Dermis blood vessel endothelial cell (primary cell): ENCODE data around the gene CXADR. TPM values are rescaled to one million over a fixed set of nuclear protein-coding genes. Genes with fewer than 3 reads are reported as not detected.

Source experiments
- DNase-seq: peaks from one replicate; pipeline ENCODE4 v3.0.0; 2010
- total RNA-seq: library from RNA; depleted of rRNA; stranded (reverse); fragments of >200 nt; gene quantifications from 2 replicates; pipeline ENCODE4 v1.2.3, GENCODE V29; 2014

Gene CXADR
- total RNA-seq, 1 donor from 2014 or later = 66.5 TPM

DNA sequence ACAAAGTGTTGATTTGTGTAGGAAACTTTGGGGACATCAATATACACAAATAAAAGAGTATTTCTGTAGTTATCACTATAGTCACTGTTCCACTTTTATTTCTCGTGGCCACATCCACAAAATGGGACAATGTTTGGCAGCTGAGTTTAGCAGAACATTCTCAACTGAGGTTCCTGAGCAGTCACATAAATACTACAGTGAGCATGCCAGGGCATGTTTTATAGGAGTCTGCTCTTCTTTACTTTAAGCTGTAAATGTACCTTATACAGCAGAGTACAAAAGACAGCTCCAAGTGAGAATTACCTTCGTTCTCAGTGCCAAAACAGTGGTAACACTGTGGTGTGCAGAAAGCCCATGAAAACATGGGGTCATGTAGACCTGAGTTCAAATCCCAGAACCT is 94.8 kb downstream of the CXADR start:
- no peak for DNase-seq

DNA sequence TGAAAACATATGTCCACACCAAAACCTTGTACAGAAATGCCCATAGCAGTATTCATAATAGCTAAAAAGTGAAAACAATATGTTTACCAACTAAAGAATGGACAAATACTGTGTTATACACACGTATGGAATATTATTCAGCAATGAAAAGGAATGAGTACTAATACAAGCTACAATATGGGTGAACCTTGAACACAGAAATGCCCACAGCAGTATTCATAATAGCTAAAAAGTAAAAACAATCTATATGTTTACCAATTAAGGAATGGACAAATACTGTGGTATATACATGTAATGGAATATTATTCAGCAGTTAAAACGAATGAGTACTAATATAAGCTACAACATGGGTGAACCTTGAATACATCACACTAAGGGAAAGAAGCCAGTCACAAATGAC is 96.8 kb downstream of the CXADR start:
- DNase-seq = no peak

DNA sequence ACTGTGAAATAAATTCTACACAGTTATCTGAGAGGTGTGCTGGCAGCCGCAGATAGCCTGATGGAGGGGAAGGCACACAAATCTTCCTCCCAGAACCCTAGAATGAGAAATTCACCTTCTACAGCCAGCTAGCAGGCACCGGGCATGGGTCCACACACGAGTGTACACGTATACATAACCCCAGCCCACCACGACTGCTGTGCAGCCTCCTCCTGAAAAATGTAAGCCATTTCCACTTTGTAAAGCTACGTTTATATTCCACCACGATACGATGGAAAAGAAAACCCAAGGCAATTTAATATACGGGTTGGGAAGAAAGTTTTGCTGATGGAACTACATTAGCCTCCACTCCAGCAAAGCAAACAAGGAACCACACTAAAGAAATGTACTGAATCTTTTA is 98.1 kb downstream of the CXADR start:
- DNase-seq = peak; percentile 40

DNA sequence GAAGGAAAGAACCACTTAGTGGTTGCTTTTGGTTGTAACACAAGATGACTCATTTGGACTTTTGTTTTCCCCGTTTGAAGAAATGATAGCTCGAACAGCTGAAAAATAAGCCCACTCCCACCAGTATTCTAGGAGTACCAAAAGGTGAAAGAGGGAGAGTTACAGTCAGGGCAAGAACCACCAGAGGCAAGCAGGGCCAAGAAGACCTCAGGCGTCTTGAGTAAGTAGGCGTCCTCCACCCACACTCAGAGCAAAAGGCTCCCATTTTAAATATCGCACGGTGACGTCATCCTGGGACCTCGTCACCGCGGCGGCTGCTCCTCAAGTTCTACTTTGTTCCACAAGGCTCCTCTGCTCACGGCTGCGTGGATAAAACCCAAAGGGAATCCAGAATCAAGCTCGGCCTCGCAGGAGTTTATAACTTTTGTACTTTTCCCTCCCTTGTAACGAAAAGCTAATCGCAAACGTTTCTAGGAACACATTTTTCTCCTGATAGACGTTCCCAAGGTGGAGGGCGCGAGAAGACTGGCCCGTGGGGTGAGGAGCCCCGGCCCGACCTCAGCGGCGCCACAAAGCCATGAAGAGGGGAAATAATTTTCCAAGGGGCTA is 98.7 kb downstream of the CXADR start:
- peak; percentile 93 for DNase-seq

DNA sequence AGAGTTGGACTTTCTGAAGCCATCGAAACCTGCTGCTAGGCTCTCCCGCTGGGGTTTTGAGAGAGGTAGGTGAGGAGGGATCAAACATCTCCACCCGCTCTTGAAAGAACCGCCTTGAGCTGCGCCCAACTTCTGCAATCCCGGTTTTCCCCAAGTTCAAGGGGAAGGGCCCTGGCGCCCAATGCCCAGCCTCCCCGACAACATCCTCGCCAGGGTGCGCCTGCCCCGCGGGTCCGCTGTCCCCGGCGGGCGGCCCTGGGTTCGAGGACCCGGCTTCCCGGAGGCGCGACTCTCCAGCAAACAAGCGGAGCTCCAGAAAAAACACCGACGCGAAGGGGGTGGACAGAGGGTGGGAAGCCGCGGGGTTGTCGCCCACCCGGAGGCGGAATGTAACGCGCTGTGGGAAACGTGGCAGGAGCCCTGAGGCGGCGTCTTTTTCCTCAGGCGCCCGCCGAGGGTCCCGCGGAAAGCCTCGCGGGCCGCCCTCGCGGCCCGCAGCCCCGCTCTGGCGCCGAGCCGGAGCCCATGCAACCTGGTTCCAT is 99.3 kb downstream of the CXADR start:
- peak; percentile 49 for DNase-seq

DNA sequence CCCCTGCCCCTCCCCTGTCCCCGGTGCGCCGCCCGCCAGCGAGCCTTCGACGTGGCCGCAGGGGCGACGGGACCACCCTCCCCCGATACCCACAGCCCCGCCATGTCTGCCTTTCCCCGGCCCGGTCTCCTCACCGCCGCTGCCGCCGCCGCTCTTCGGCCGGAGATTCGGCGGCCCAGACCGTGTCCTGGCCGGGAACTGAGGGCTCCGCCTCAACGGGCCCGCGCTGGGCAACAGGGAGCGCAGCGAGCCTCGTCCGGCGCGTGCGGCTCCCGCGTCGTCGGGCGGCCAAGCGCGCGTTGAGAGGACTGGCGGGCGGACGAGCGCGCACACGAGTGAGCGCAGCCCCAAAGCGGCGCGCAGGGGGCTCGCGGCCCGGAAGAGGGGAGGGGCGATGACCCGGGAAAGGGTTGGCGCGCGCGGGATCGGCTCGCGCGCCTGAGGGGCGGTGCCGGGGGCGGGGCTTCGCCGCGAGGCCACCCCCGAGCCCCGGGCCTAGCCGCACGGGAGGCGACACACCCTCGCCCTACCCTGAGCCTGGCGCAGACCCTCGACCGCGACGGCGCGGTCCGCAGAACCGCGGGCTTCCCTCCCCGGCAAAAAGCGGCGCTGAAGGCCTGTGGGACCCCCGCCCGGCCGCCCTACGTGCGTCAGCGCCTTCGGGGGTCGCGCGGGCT is 99.9 kb downstream of the CXADR start, which contains the start of gene BTG3:
BTG3 (minus strand) TSS at position 337 of the 677 bp plus-strand sequence. CDS start 3,757 bp downstream, outside the sequence.
- peak; percentile 80 for DNase-seq

DNA sequence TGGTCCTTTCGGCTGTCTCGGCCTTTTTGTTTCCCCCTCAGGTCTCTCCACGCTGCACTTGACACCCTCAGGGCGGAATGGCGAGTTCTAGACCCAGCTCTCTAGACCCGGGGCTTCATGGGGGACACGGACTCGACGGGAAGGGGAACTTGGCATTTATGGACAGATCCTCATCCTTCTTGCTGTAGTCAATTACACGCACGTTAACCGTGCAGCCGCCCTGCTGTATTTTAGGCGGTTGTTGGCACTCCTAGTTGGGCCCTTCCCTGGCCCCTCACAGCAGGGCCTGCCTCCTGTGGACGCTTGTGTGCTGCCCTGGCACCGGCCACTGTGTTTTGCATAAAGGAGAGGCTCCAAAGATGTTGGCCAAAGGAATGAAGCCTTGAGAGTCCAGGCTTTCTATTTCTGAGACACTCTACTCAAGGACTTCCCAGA is 100.4 kb downstream of the CXADR start:
- DNase-seq = peak; percentile 19

DNA sequence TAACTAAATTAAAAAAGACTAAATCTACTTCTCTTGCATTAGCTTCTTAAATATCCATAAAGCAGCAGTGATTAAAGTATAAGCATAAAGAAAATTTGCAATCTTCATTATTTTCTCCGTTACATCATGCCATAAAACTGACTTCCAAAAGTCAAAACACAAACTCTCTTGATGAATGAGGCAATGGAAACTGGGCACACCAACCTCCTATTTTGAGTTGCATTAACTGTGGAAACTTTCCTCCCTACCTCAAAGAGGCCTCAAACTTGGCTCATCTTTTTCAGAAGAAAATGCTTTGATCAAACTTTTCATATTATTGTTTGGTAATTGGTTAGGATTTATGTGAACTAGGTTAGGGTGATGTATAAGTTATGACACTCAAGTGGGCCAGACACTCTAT is 104.0 kb downstream of the CXADR start:
- DNase-seq = no peak

DNA sequence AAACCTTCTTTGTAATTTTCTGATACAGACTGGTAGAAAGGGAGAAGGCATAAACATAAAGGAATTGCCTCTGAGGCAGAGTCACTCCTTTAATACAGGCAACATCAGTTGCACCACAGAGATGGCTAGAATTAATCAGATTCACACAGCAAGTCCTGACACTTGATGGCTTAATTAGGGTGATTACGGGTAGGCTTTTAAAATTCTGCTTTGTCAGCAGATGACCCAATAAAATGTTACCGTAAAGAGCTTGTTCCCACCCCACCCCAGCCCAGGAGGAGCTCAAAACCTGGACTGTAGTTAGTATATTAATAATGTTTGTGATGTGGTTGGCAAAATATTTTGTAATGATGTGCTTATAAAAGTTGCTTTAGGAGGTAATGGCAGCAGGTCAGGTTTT is 109.2 kb downstream of the CXADR start:
- DNase-seq = no peak

DNA sequence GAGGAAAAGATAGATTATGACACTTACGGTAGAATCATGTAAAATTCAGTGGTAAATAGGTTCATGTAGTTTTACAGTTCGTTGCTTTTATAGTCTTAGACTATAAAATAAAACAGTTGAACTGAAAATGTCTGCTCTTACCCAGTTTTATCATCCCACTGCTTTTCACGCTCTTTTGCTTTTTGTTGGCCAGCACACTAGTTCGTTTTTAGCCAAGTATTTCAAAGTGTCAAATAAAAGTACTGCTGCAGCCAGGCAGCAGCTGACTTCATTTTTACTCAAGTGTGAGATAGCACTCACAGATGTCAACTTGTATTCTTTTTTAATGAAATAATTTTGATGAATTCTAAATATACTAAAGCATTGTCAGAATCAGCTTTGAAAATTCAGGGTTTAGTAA is 118.4 kb downstream of the CXADR start:
- no peak for DNase-seq

DNA sequence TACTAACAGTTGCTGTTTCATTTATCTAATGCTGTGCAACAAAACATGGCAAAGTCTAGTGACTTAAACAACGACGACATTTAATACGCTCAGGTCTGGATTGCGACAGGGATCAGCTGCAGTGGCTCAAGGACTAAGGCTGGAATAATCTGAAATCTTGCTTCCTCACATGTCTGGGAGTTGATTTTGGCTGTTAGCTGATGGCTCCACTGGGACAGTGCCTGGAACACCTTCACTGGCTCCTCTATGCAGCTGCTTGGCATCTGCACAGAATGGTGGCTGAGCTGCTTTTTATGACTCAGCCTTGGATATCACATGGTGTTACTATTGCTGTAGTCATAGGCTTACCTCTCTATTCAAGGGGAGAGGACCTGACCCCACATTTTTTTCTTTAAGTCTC is 123.9 kb downstream of the CXADR start:
- DNase-seq = no peak

DNA sequence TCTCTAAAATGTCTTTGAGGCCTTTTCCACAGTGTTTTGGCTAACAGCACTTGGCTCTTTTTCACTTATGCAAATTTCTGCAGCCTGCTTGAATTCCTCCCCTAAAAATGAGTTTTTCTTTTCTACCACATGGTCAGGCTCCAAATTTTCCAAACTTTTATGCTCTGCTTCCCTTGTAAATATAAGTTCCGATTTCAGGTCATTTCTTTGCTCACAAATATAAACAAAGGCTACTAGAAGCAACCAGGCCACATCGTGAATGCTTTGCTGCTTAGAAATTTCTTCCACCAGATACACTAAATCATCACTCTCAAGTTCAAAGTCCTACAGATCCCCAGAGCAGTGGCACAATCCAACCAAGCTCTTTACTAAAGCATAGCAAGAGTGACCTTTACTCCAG is 128.0 kb downstream of the CXADR start:
- no peak for DNase-seq

Other genes starting within 250 kb of the CXADR start
- gene BTG3, start 99.9 kb downstream of the CXADR start, total RNA-seq = 16.5 and 19.7 TPM in 2 replicates